WTC11 (cell line): Measurements from ENCODE around the gene EDN3.

ENCODE experiments used
- ATF6 ChIP-seq: sonication (generic); formaldehyde crosslinking; IDR thresholded peaks from 2 replicates; pipeline ENCODE4 v1.8.1; 2023; ENCODE audit warnings: mild to moderate bottlenecking, missing genetic modification reagents
- CTCF ChIP-seq: fragments of 200-600 bp; IDR thresholded peaks from 2 replicates; pipeline ENCODE4 v1.8.0; 2022; ENCODE audit warnings: antibody characterized with exemption
- ESRRA ChIP-seq: sonication (generic); formaldehyde crosslinking; IDR thresholded peaks from 2 replicates; pipeline ENCODE4 v1.8.1; 2022; ENCODE audit warnings: mild to moderate bottlenecking, missing genetic modification reagents, borderline replicate concordance
- JUN ChIP-seq: sonication (generic); formaldehyde crosslinking; IDR thresholded peaks from 2 replicates; pipeline ENCODE4 v1.8.0; 2023; ENCODE audit warnings: mild to moderate bottlenecking, missing genetic modification reagents
- MAX ChIP-seq: sonication (generic); formaldehyde crosslinking; IDR thresholded peaks from 2 replicates; pipeline ENCODE4 v1.8.0; 2022; ENCODE audit warnings: mild to moderate bottlenecking, missing genetic modification reagents
- SP1 ChIP-seq: sonication (generic); formaldehyde crosslinking; conservative IDR thresholded peaks from 2 replicates; pipeline ENCODE4 v1.8.1; 2022; ENCODE audit warnings: missing genetic modification reagents
- TEAD4 ChIP-seq: sonication (generic); formaldehyde crosslinking; IDR thresholded peaks from 2 replicates; pipeline ENCODE4 v1.8.0; 2022; ENCODE audit warnings: mild to moderate bottlenecking, missing genetic modification reagents
- USF1 ChIP-seq: sonication (generic); formaldehyde crosslinking; IDR thresholded peaks from 2 replicates; pipeline ENCODE4 v1.8.0; 2022; ENCODE audit warnings: mild to moderate bottlenecking, missing genetic modification reagents
- USF2 ChIP-seq: sonication (generic); formaldehyde crosslinking; IDR thresholded peaks from 2 replicates; pipeline ENCODE4 v1.8.1; 2023; ENCODE audit warnings: mild to moderate bottlenecking, missing genetic modification reagents, moderate library complexity

GRCh38 chr20:59359906-59360725, 59.7 kb downstream of the EDN3 start:
- no peak for TF ChIP-seq ESRRA (CRISPR knock-in tag)
- TF ChIP-seq ATF6 (CRISPR knock-in tag): no peak
- TF ChIP-seq SP1 (CRISPR knock-in tag): no peak
- no peak for TF ChIP-seq USF1 (CRISPR knock-in tag)
- TF ChIP-seq TEAD4 (CRISPR knock-in tag): no peak
- TF ChIP-seq JUN (CRISPR knock-in tag): no peak
- no peak for TF ChIP-seq USF2 (CRISPR knock-in tag)
- no peak for TF ChIP-seq CTCF
- no peak for TF ChIP-seq MAX (CRISPR knock-in tag)
